Activated CD8-positive, alpha-beta memory T cell treated with anti-CD3 and anti-CD28 coated beads, Interleukin-2, amount 50 U/mL, for 1 hour (primary cell): ENCODE measurements around the gene WWP2.

ENCODE experiments used
- DNase-seq: peaks from one replicate; pipeline ENCODE4 v3.0.0-alpha.2; 2020; ENCODE audit errors: extremely low read depth

WWP2 gene

DNA sequence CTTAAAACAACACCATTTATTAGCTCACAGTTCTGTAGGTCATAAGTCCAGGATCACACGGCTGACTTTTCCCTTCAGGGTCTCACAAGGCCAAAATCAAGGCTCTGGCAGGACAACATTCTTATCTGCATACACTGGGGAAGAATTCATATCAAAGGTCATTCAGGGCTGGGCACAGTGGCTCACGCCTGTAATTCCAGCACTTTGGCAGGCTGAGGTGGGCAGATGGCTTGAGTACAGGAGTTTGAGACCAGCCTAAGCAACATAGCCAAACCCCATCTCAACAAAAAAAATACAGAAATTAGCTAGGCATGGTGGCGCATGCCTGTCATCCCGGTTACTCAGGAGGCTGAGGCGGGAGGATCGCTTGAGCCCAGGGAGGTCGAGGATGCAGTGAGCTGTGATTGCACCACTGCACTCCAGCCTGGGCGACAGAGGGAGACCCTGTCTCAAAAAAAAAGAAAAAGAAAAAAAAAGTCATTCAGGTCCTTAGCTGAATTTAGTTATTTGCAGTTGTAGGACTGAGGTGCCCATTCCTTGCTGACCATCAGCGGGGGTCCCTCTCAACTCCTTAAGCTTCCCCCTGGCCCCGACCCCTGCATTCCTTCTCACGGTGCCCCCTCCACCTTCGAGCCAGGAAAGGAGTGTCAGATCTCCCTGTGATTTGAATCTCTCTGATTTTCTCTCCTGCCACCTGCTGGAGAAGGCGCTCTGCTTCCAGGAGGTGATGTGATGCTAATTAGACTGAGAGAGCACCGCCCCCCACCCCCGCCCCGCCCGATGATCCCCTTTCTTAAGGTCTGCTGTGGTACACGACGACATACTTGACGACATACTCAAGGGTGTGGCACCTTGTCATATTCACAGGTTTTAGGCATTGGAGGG is 97.2 kb downstream of the WWP2 start:
- no peak for DNase-seq

DNA sequence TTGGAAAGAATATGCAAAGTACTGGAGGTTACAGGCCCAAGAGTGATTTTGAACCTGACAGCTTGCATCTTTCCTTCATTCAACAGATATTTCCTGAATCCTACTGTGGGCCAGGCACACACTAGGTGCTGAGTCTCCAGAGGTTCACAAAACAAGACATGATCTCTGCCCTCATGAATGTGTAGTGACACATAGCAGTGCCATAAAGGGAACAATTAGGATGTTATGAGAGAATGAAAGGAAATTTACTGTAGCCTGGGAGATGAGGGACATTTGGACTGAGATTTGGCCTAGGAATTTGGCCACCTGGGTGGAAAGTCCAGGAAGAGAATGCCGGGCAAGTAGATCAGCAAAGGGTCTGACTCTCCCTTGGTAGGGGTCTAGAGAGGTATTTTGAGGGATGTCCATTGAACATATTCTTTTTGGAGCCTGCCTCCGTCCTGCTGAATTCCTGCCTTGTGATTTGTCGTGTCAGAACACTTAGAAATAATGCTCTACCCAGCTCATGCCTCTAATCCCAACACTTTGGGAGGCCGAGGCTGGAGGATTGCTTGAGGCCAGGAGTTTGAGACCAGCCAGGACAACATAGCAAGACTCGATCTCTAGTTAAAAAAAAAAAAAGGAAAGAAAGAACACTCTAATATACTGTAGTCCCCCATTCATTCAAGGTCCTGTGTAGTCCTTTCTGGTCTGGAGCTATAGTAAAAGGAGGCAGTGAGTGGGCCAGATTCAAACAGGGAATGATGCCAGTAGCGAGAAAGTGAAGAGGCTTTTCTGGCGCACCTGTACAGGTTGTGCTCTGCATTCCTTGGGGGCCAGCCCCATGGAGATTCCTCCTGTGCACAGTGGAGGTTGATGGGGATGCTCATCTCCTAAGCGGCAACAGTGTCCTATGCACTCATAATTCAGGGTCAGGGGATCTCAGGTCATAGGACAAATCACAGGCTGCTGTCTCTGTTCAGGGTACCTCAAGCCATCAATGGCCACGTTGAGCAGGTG is 98.4 kb downstream of the WWP2 start:
- no peak for DNase-seq

DNA sequence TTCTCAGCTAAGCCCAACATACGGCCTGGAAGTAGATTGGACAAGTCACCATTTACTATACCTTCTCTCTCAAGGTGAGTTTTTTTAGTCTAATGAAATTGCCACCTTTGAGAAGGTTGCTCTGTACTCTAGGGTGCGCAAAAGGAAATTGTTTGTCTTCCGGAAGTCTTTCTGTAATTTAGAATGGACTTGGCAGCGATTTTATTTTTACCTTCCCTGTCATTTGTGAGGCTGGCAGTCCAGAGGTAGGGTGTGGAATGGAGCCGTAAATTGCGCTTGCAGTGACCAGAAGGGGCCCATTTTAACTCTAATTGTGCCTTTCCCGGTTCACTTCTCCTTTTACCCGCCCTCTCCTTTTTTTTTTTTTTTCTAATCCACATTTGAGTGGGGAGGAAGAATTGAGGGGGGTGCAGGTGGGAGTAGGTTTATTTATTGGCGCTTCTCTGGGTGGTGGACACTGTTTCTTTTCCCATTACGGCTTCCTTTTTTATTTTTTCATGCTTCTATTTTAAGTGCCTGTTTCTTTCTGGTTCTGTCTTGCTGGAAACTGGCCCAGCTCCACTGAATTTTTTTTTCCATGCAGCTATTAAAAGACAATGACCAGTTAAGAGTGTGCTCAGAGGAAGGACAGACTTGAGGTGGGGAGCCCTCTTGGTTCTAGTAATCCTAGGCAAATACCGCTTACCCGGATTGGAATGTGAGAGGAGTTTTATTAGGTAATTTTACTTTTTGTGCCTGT is 99.3 kb downstream of the WWP2 start:
- DNase-seq = no peak

DNA sequence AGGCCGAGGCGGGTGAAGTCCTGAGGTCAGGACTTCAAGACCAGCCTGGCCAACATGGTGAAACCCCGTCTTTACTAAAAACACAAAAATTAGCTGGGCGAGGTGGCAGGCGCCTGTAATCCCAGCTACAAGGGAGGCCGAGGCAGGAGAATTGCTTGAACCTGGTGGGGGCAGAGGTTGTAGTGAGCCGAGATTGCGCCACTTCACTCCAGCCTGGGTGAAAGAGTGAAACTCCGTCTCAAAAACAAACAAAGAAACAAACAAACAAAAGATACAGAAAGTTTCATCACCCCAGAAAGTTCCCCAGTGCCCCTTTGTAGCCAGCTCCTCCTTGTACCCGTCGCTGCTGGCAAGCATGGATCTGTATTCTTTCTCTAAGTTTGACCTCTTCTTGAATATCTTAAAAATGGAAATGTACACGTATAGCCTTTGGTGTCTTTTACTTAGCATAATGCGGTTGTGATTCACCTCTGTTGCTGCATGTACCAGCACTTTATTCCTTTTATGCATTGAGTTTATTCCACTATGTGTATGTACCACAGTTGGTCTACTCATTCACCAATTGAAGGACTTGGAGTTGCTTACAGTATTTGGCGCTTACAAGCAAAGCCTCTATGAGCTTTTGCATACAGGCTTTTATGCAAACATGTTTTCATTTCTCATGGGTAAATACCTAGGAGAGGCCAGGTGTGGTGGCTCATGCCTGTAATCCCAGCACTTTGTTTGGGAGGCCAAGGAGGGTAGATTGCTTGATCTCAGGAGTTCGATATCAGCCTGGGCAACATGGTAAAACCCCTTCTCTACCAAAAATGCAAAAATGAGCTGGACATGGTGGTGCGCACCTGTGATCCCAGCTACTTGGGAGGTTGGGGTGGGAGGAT is 101.5 kb downstream of the WWP2 start:
- DNase-seq = no peak

DNA sequence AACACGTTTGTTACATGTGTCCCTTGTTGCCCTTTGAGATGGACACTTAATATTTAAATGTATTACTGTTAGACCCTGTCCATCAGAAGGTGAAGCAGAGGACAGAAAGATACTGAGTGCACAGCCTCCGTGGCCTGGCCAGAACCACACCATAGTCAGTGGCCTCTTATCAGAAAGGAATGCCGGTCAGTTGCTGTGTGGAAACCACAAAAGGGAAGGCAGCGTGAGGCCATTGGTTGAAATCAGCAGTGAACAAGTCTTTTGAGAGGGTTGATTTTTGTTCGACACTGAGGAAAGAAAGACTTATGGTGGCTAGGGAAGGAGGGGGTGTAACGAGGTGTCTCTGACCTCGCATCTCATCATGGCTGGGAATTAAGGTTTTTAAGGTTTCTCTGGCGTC is 103.6 kb downstream of the WWP2 start:
- no peak for DNase-seq

DNA sequence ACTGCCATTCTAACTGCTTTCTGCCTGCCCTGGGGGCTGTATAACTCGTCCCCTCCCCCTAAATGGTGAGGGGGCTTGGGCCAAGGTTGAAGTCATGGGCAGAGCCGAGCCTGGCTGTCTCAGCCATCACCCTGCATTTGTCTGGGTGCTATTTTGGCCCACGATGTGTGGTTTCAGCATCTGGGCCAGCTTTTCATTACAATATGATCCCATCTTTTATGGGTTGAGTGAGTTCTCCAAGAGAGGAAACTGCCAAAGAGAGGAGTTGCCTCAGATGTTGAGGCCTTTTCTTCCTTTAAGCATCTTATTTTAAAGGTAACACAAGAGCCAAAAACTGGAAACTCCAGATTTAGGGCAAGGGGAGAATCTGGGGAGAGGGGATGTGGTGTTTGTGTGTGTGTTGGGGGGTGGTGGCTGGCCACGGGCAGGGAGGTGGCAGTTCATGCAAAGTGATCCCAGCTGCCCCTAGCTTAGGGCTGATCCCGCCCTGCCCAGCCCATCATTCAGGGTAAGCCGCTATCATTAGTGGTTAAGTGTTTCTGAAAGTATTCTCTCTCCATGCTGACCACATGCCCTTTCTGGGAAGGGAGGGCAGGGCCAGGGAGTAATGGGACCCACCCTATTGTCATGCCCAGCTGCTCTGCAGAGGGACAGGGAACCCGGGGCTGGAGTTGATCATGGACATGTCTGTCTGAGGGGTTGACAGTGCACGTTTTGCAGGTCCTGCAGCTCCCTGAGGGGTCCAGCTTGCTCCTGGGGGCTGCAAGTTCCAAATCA is 105.8 kb downstream of the WWP2 start:
- DNase-seq = no peak

DNA sequence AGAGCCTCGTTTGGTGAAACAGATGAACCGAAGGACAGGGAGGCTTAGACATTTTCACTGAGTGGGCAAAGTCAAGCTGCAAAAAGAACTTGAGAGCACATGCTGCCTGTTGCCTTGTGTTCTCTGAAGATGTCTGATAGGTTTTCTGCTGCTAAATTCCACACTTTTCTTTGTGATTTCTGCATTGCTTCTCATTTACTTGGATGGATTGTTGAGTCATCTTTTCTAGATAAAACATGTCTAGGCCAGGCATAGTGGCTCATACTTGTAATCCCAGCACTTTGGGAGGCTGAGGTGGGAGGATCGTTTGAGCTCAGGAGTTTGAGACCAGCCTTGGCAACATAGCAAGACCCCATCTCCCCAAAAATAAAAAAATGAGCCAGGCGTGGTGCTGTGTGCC is 108.6 kb downstream of the WWP2 start:
- no peak for DNase-seq

DNA sequence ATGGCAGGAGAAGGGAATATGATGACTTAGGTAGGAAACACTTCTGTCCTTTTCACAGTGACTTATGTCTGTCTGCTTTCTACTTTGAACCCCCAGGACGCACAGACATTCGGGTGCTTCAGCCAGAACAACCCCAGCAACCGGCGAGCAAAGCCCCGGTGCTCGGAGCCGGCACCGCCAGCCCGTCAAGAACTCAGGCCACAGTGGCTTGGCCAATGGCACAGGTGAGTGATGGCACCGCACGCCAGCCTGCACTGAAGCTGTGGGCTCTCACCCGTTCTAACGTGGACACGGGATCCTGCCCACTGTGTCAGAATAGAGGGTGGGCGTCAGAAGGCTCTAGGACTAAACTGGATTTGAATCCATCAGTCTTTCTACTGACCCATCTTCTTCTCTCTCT is 109.6 kb downstream of the WWP2 start:
- no peak for DNase-seq

DNA sequence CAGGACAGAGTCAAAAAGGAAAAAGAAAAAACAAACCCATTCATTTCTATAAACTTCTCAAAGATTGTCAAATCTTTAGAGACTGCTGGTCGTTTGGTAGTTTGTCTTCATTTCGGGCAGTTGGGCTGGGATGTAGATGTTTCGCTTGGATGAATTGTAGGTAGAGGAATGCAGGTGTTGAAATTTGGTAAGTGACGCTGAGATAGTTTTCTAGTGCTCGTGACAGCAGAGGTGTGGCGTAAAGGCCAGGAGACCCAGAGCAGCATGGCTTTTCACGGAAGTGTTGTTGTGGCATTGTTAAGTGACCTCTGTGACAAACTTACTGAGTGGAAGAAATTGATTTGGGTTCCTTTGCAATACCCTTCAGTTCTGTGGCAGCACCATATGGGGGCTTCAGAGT is 110.8 kb downstream of the WWP2 start:
- DNase-seq = no peak

DNA sequence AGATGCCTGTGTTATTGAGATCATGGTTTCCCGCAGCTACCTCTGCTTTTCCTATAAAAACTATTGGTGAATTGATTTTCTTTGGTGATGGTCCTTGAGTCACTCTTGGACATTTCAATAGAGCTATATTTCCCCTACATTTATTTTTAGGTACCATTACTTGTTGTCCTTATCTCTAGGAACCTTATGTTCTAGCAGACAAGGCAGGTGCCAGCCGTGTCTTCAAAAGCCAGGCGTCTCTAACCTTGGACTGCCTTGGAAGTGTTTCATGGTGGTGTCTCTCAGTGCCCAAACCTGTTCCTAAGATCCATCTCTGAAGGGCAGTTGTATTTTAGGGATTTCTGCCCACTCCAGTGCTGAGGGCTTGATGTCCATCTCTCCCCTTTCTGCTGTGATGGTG is 111.7 kb downstream of the WWP2 start:
- DNase-seq = no peak

DNA sequence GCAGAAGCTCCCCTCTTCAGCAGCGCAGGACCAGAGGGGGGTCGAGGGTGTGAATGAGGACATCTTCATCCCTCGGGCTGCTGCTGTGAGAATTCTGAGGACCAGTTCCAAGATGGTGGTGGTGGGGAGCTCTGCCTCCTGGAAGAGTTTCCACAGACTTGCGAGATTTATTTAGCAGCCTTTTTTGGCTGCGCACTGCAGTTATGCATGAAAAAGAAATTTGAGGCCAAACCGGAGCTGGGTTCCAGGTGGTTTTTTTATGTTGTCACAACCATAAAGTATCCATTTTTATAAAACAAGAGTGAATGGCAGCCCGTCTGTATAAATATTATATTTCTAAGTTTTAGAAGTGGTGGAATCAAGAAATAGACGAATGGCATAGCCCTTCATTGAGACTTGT is 112.1 kb downstream of the WWP2 start:
- DNase-seq = no peak

DNA sequence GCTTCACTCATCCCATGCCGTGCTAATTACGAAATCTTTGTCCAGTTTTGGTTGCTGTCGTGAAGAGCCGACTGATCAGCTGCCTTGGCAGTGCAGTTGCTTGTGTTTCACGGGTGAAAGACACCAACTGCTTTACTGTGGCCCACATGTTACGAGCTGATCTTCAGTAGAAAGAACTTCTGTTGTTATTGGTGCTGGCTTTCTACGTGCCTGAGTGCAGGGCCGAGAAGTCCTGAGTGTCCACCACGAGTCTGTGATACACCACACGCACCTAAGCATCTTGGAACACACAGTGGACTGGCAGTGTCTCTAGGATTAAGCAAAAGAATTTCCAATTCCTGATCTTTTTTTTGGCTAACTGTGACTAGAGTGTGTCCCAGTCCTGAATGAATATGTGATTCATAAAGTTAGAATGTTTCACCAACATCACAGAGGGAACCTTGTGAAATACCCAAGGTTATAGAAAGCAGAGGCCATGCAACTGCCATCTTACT is 118.6 kb downstream of the WWP2 start:
- DNase-seq = no peak

DNA sequence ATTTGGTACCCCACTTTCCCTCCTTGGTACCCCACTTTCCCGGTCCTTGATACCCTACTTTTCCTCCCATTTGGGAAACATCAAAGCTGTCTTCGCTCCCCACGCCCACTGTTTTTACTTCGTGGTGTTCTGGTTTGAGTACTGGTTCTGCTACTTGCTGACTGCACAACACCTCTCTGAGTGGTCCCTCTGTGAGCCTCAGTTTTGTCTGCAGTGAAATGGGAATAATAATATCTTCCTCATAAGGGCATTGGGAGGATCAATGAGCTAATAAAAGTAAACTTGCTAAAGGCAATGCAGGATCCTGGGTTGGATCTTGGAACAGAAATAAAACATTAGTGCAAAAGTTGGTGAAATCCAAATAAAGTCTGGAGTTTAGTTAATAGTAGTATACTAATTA is 119.0 kb downstream of the WWP2 start:
- DNase-seq = no peak

DNA sequence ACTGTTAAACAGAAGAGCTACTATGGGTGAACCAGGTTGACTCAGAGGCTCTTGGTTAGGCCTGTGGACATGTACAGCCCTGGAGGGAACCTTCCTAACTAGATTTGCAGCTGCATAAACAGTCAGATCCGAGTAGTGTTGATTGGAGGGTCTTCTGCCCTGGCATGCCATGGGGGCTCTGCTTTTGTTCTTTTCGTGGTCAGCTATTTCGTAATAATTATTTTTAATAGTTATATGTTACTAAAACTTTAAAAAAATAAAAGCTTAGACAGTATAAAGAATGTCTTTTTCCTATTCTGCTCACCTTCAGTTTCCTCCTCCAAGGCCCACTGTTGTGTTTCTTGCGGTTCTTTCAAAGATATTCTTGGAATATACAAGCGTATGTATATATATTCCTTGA is 121.6 kb downstream of the WWP2 start:
- DNase-seq = no peak

DNA sequence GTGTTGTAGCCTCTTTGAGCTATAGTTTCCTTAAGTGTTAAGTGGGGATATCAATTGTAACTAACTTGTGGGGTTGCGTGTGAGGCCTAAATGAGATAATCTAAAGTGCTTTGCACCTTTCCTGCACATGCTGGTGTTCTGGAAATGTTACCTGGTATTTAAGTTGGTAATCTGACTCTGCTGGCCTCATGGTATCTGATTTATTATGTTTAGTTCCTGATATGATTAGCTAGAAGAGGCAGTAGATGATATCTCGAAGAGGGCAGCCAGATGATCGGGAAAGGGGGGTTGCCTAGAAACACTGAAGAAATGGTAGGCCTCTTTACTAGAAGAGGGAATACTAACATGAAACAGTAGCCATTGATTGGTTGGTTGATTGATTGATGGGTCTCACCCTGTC is 123.6 kb downstream of the WWP2 start:
- DNase-seq = no peak

DNA sequence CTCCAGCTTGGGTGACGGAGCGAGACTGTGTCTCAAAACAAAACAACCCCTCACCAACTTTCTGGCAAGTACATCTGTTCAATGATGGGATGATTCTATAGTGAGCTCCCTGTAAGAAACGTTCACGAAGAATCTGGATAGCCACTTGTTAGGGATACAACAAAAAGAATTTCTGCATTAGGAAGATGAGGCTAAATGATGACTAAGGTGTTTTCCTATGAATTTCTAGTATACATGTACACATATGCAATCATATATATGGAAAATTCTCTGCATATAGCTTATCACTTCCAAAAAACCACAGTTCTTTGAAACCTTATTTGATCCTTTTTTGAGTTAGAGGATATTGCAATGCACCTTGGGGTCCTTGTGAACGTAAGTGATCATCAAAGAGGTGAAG is 124.6 kb downstream of the WWP2 start:
- DNase-seq = no peak

DNA sequence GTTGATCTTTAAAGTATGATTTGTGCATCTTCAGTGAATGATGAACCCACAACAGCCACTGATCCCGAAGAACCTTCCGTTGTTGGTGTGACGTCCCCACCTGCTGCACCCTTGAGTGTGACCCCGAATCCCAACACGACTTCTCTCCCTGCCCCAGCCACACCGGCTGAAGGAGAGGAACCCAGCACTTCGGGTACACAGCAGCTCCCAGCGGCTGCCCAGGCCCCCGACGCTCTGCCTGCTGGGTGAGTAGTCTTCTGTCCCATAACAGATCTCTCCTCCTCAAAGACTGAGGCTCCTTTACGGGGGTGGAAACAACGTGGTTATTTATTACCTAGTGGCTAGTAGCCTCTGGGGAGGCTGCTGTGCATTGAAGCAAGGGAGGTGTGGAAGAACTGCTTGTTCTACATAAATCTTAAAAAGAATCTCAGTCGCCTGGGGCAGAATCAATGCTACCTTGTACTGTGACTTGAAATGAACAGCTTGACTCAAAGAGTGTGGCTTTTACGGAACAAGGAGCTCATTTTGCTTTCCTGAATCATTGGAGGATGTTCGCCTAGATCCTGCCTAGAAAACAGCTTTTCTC is 126.0 kb downstream of the WWP2 start:
- DNase-seq = no peak

DNA sequence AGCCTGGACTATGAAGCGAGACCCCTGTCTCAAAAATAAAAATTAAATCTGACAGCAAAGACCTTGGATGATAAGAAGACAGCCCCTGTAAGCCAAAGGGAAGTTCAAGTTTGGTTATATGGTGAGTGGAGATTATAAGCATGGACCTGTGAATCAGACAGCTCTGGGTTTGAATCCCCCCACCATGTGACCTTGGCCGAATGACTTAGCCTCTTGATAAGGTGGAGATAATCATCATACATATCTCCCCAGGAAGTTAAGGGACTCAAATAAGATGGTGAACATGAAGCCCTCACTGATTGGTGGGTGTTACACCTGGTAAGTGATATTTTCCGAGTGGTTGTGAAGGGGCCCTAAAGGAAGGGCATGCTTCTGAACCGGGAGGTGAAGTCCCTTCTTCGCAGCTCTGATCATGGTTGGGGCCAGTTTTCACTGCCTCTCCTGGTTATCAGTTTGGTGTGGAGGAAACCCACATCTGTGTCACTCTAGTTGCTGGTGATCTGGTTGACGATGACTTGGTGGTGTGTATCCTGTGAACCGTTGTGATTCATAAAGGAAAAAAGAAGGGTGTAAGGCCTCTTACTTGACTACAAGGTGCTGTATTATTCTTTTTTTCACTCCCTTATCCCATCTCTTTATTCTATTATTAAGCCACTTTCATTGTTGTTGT is 127.3 kb downstream of the WWP2 start:
- no peak for DNase-seq
